ENCODE results near the gene TMEM138.

The TMEM138 gene

GRCh38 chr11:61342207-61342803 is 19.9 kb upstream of the TMEM138 start:
- no peak overlapping the region for H3K27ac ChIP-seq (ENCODE audit: low read length)
- no peak overlapping the region for H3K9ac ChIP-seq (ENCODE audit: low read length in 2 of 2)
- H3K4me3 ChIP-seq (ENCODE audit: low read length in 2 of 2) = no peak overlapping the region
- no peaks in the 10 kb centered on the region for H3K9me3 ChIP-seq (ENCODE audit: control insufficient read depth in 2 of 2, low read length in 2 of 2)
- no peaks in the 10 kb centered on the region for H3K4me1 ChIP-seq (ENCODE audit: control insufficient read depth, insufficient read depth, low read length)
- no peaks in the 10 kb centered on the region for H3K27me3 ChIP-seq (ENCODE audit: control insufficient read depth in 1 of 2, insufficient read depth in 2 of 2, low read length in 2 of 2)
- H3K36me3 ChIP-seq (ENCODE audit: control insufficient read depth in 2 of 2, insufficient read depth in 2 of 2, low read length in 2 of 2) = peaks cover 3 to 8% of the 10 kb centered on the region in 2 donors

DNA sequence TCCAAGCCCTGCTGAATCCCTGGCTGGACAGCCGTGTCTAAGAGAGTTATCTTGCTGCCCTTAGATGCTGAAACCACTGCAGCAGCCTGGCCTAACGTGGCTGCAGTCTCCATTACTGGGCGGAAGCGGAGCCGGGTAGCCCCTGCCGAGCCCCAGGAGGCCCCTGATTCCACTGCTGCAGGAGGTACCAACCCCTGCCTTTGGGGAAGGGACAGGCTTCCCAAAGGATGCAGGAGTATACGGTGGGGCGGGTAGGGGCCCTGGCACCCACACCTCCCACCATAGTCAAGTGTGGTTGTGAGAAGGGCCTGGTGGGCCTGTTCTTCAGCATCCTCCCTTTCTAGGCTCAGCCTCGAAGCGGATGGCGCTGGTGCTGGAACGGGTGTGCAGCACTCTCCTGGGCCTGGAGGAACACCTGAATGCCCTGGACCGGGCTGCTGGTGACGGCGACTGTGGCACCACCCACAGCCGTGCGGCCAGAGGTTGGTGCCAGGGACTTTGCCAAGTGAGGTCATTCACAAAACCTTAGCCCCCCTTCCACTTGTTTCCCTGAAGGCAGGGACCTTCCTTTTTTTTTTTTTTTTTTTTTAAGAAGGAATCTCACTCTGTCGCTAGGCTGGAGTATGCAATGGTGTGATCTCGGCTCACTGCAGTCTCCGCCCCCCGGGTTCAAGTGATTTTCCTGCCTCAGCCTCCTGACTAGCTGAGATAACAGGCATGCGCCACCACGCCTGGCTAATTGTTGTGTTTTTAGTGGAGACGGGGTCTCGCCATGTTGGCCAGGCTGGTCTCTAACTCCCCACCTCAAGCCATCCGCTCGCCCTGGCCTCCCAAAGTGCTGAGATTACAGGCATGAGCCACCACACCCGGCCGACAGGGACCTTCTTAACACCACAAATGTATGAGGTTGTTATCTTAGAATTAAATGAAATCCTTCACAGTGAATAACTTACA is 18.1 kb upstream of the TMEM138 start:
- H3K9ac ChIP-seq (ENCODE audit: low read length in 2 of 2) = no peak overlapping the region
- H3K36me3 ChIP-seq (ENCODE audit: control insufficient read depth in 2 of 2, insufficient read depth in 2 of 2, low read length in 2 of 2) = peaks cover 11 to 12% of the 10 kb centered on the region in 2 donors
- H3K4me1 ChIP-seq (ENCODE audit: control insufficient read depth, insufficient read depth, low read length) = no peaks in the 10 kb centered on the region
- no peak overlapping the region for H3K4me3 ChIP-seq (ENCODE audit: low read length in 2 of 2)
- no peaks in the 10 kb centered on the region for H3K27me3 ChIP-seq (ENCODE audit: control insufficient read depth in 1 of 2, insufficient read depth in 2 of 2, low read length in 2 of 2)
- no peak overlapping the region for H3K27ac ChIP-seq (ENCODE audit: low read length)
- H3K9me3 ChIP-seq (ENCODE audit: control insufficient read depth in 2 of 2, low read length in 2 of 2) = no peaks in the 10 kb centered on the region

- Histone ChIP-seq H3K4me1 (ENCODE audit: control insufficient read depth, insufficient read depth, low read length) (no peaks in the 10 kb centered on the region), H3K4me3 (ENCODE audit: low read length in 2 of 2) (no peak overlapping the region), H3K27me3 (ENCODE audit: control insufficient read depth in 1 of 2, insufficient read depth in 2 of 2, low read length in 2 of 2) (no peaks in the 10 kb centered on the region), H3K9me3 (ENCODE audit: control insufficient read depth in 2 of 2, low read length in 2 of 2) (no peaks in the 10 kb centered on the region), H3K36me3 (ENCODE audit: control insufficient read depth in 2 of 2, insufficient read depth in 2 of 2, low read length in 2 of 2) (peaks cover 17 to 21% of the 10 kb centered on the region in 2 donors), H3K9ac (ENCODE audit: low read length in 2 of 2) (no peak overlapping the region), H3K27ac (ENCODE audit: low read length) (no peak overlapping the region)
These were observed 17.0 kb upstream of the TMEM138 start for GRCh38 chr11:61345170-61345610.

GRCh38 chr11:61345954-61346843 is 16.0 kb upstream of the TMEM138 start:
- Histone ChIP-seq H3K9me3 (ENCODE audit: control insufficient read depth in 2 of 2, low read length in 2 of 2) (no peaks in the 10 kb centered on the region), H3K4me3 (ENCODE audit: low read length in 2 of 2) (no peak overlapping the region), H3K27me3 (ENCODE audit: control insufficient read depth in 1 of 2, insufficient read depth in 2 of 2, low read length in 2 of 2) (no peaks in the 10 kb centered on the region), H3K27ac (ENCODE audit: low read length) (no peak overlapping the region), H3K9ac (ENCODE audit: low read length in 2 of 2) (no peak overlapping the region), H3K36me3 (ENCODE audit: control insufficient read depth in 2 of 2, insufficient read depth in 2 of 2, low read length in 2 of 2) (peaks cover 23 to 28% of the 10 kb centered on the region in 2 donors), H3K4me1 (ENCODE audit: control insufficient read depth, insufficient read depth, low read length) (no peaks in the 10 kb centered on the region)

DNA sequence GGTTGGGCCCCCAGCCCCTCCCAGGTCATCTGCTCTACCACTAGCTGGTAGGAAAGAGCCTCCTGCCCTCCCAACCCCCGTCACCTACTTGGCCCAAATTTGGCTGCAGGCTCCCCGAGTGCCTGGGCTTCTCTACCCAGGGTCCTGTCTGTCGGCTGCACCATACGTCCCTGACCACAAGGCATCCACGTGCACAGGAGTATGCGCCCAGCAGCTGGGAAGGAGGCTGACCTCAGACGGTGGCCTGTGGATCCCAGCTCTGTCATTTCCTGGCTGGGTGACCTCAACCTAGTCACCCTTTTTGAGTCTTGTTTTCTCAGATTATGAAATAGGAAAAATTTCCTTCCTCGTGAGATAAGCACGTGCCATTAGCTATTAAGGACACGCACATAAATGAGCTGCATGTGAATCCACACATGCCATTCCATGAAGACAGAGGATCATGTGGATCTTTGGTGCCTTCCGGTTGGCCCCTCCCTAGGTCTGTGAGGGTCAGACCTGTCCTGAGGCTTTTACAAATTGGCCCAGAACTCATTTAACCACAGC is 14.2 kb upstream of the TMEM138 start:
- Histone ChIP-seq H3K27ac (ENCODE audit: low read length) (no peak overlapping the region), H3K4me1 (ENCODE audit: control insufficient read depth, insufficient read depth, low read length) (no peaks in the 10 kb centered on the region), H3K27me3 (ENCODE audit: control insufficient read depth in 1 of 2, insufficient read depth in 2 of 2, low read length in 2 of 2) (no peaks in the 10 kb centered on the region), H3K9ac (ENCODE audit: low read length in 2 of 2) (no peak overlapping the region), H3K36me3 (ENCODE audit: control insufficient read depth in 2 of 2, insufficient read depth in 2 of 2, low read length in 2 of 2) (peaks cover 30 to 37% of the 10 kb centered on the region in 2 donors), H3K9me3 (ENCODE audit: control insufficient read depth in 2 of 2, low read length in 2 of 2) (no peaks in the 10 kb centered on the region), H3K4me3 (ENCODE audit: low read length in 2 of 2) (no peak overlapping the region)

GRCh38 chr11:61349189-61349751 is 12.9 kb upstream of the TMEM138 start:
- no peak overlapping the region for H3K27ac ChIP-seq (ENCODE audit: low read length)
- no peaks in the 10 kb centered on the region for H3K4me1 ChIP-seq (ENCODE audit: control insufficient read depth, insufficient read depth, low read length)
- no peak overlapping the region for H3K4me3 ChIP-seq (ENCODE audit: low read length in 2 of 2)
- no peaks in the 10 kb centered on the region for H3K9me3 ChIP-seq (ENCODE audit: control insufficient read depth in 2 of 2, low read length in 2 of 2)
- no peaks in the 10 kb centered on the region for H3K27me3 ChIP-seq (ENCODE audit: control insufficient read depth in 1 of 2, insufficient read depth in 2 of 2, low read length in 2 of 2)
- no peak overlapping the region for H3K9ac ChIP-seq (ENCODE audit: low read length in 2 of 2)
- peaks cover 35 to 48% of the 10 kb centered on the region in 2 donors for H3K36me3 ChIP-seq (ENCODE audit: control insufficient read depth in 2 of 2, insufficient read depth in 2 of 2, low read length in 2 of 2)

DNA sequence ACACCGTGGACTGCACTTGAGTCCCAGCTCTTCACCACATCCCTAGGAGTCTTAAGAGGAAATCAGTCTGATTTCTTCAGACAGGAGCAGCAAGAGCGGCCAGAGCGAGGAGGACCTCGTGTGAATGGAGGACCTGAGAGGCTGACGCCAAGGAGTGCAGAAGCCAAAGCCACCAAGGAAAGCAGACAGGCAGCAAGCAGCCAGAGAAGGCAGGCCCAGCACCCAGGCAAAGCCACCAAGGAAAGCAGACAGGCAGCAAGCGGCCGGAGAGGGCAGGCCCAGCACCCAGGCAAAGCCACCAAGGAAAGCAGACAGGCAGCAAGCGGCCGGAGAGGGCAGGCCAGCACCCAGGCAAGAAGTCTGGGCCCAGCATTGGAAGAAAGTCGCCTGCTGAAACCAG is 12.3 kb upstream of the TMEM138 start:
- no peak overlapping the region for H3K27ac ChIP-seq (ENCODE audit: low read length)
- H3K9ac ChIP-seq (ENCODE audit: low read length in 2 of 2) = no peak overlapping the region
- no peaks in the 10 kb centered on the region for H3K9me3 ChIP-seq (ENCODE audit: control insufficient read depth in 2 of 2, low read length in 2 of 2)
- H3K4me1 ChIP-seq (ENCODE audit: control insufficient read depth, insufficient read depth, low read length) = no peaks in the 10 kb centered on the region
- peaks cover 35 to 48% of the 10 kb centered on the region in 2 donors for H3K36me3 ChIP-seq (ENCODE audit: control insufficient read depth in 2 of 2, insufficient read depth in 2 of 2, low read length in 2 of 2)
- no peak overlapping the region for H3K4me3 ChIP-seq (ENCODE audit: low read length in 2 of 2)
- no peaks in the 10 kb centered on the region for H3K27me3 ChIP-seq (ENCODE audit: control insufficient read depth in 1 of 2, insufficient read depth in 2 of 2, low read length in 2 of 2)

GRCh38 chr11:61350336-61350735 is 11.8 kb upstream of the TMEM138 start:
- Histone ChIP-seq H3K9me3 (ENCODE audit: control insufficient read depth in 2 of 2, low read length in 2 of 2) (no peaks in the 10 kb centered on the region), H3K27ac (ENCODE audit: low read length) (no peak overlapping the region), H3K27me3 (ENCODE audit: control insufficient read depth in 1 of 2, insufficient read depth in 2 of 2, low read length in 2 of 2) (no peaks in the 10 kb centered on the region), H3K4me1 (ENCODE audit: control insufficient read depth, insufficient read depth, low read length) (no peaks in the 10 kb centered on the region), H3K36me3 (ENCODE audit: control insufficient read depth in 2 of 2, insufficient read depth in 2 of 2, low read length in 2 of 2) (peaks cover 35 to 48% of the 10 kb centered on the region in 2 donors), H3K4me3 (ENCODE audit: low read length in 2 of 2) (no peak overlapping the region), H3K9ac (ENCODE audit: low read length in 2 of 2) (no peak overlapping the region)

DNA sequence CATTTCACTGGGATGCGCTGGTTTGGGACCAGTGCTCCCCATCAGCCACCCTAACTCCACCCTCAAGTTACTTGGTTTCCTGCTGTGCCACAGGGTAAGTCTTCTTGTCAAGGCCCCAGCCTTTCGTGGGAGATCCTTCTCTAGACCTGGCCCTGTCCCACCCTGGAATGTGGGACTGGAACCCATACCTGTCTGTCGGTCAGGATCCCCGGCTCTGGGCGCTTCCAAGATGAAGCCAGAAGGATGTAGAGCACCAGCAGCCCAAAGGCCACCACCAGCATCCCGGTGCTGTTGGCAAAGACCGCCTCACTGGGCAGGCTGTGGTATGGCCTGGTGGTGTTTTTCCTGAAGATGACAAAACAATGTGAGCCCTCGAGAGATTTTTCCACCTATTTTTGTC is 11.4 kb upstream of the TMEM138 start:
- Histone ChIP-seq H3K4me1 (ENCODE audit: control insufficient read depth, insufficient read depth, low read length) (no peaks in the 10 kb centered on the region), H3K36me3 (ENCODE audit: control insufficient read depth in 2 of 2, insufficient read depth in 2 of 2, low read length in 2 of 2) (peaks cover 35 to 48% of the 10 kb centered on the region in 2 donors), H3K9me3 (ENCODE audit: control insufficient read depth in 2 of 2, low read length in 2 of 2) (no peaks in the 10 kb centered on the region), H3K27me3 (ENCODE audit: control insufficient read depth in 1 of 2, insufficient read depth in 2 of 2, low read length in 2 of 2) (no peaks in the 10 kb centered on the region), H3K4me3 (ENCODE audit: low read length in 2 of 2) (no peak overlapping the region), H3K9ac (ENCODE audit: low read length in 2 of 2) (no peak overlapping the region), H3K27ac (ENCODE audit: low read length) (no peak overlapping the region)

DNA sequence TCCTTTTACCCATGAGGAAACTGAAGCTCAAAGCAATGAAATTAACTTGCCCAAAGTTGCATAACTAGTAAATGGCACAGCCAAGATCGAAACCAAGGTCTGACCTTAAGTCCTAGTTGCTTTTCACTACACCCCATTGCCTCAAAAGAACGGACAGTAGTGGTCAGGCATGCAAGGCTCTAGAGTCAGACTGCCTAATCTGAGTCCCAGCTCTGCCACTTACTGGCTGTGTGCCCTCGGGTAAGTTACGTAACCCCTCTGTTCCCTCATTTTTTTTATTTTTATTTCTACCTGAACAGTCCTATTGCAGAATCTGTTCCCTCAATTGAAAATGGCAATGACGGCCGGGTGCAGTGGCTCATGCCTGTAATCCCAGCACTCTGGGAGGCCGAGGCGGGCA is 10.1 kb upstream of the TMEM138 start:
- Histone ChIP-seq H3K4me3 (ENCODE audit: low read length in 2 of 2) (no peak overlapping the region), H3K36me3 (ENCODE audit: control insufficient read depth in 2 of 2, insufficient read depth in 2 of 2, low read length in 2 of 2) (peaks cover 35 to 48% of the 10 kb centered on the region in 2 donors), H3K27me3 (ENCODE audit: control insufficient read depth in 1 of 2, insufficient read depth in 2 of 2, low read length in 2 of 2) (no peaks in the 10 kb centered on the region), H3K27ac (ENCODE audit: low read length) (no peak overlapping the region), H3K9me3 (ENCODE audit: control insufficient read depth in 2 of 2, low read length in 2 of 2) (no peaks in the 10 kb centered on the region), H3K4me1 (ENCODE audit: control insufficient read depth, insufficient read depth, low read length) (no peaks in the 10 kb centered on the region), H3K9ac (ENCODE audit: low read length in 2 of 2) (no peak overlapping the region)

Data from stomach smooth muscle (tissue), 2 donors.